Measurements from ENCODE around the gene DPP3.
A peak's percentile ranks its signal among the peaks of the same experiment; 100 is the strongest.
"Not testable (repeated sequence)": the region's sequence is repeated elsewhere in the genome, so short reads cannot be mapped to it uniquely, and the experiment has no call there.

DPP3 gene, protein sequence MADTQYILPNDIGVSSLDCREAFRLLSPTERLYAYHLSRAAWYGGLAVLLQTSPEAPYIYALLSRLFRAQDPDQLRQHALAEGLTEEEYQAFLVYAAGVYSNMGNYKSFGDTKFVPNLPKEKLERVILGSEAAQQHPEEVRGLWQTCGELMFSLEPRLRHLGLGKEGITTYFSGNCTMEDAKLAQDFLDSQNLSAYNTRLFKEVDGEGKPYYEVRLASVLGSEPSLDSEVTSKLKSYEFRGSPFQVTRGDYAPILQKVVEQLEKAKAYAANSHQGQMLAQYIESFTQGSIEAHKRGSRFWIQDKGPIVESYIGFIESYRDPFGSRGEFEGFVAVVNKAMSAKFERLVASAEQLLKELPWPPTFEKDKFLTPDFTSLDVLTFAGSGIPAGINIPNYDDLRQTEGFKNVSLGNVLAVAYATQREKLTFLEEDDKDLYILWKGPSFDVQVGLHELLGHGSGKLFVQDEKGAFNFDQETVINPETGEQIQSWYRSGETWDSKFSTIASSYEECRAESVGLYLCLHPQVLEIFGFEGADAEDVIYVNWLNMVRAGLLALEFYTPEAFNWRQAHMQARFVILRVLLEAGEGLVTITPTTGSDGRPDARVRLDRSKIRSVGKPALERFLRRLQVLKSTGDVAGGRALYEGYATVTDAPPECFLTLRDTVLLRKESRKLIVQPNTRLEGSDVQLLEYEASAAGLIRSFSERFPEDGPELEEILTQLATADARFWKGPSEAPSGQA

DNA sequence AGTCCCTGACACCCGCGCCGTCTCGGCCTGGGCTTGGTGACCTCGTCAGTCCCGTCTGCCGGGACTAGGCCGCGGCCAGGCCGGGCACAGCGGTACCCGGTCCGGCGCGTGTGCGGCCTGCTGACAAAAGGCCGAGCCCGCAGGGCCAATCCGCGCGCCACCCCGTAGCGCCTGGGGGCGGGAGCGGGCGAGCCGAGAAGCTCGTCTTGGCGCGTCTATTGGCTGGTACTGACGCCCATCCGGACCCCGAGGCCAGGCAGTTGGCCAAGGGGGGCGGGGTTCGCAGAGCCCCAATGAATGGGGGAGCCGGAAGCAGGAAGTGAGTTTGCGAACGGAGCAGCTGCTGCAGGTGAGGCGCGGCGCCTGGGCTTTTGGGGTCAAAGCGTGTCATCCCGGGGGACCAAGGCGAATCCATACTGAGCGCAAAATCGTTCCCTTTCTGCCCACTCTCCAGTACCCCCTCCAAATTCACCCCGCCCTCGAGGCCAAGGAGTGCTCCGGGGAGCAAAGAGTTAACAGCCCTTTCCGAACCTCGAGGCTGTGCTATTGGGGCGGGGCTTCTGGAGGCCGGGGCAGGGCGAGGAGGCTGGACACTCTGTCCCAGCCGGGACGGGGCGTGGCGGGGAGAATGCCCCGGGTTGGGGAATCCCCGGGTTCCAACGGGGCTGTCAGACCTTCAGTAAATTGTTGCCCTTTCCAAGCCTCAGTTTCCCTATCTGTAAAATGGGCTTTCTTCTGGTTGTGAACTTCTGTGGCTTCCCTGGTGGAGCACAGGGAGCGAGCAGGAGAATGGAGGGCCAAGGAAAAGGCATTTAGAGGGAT lies at the start of gene DPP3:
DPP3 (plus strand) TSS at position 318 of the 822 bp plus-strand sequence. CDS start 1,767 bp downstream, outside the sequence.
- TF ChIP-seq, protein P1, sequence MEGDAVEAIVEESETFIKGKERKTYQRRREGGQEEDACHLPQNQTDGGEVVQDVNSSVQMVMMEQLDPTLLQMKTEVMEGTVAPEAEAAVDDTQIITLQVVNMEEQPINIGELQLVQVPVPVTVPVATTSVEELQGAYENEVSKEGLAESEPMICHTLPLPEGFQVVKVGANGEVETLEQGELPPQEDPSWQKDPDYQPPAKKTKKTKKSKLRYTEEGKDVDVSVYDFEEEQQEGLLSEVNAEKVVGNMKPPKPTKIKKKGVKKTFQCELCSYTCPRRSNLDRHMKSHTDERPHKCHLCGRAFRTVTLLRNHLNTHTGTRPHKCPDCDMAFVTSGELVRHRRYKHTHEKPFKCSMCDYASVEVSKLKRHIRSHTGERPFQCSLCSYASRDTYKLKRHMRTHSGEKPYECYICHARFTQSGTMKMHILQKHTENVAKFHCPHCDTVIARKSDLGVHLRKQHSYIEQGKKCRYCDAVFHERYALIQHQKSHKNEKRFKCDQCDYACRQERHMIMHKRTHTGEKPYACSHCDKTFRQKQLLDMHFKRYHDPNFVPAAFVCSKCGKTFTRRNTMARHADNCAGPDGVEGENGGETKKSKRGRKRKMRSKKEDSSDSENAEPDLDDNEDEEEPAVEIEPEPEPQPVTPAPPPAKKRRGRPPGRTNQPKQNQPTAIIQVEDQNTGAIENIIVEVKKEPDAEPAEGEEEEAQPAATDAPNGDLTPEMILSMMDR (IDR thresholded peaks at IDR 0.05; ENCODE audit: low read depth, low read length, missing control alignments): no peak
- peak; percentile 86 for DNase-seq (ENCODE audit: low read depth)
- peak within 1 kb of the TSS; percentile 87 for H3K4me3 ChIP-seq (ENCODE audit: low read depth, low read length)

DNA sequence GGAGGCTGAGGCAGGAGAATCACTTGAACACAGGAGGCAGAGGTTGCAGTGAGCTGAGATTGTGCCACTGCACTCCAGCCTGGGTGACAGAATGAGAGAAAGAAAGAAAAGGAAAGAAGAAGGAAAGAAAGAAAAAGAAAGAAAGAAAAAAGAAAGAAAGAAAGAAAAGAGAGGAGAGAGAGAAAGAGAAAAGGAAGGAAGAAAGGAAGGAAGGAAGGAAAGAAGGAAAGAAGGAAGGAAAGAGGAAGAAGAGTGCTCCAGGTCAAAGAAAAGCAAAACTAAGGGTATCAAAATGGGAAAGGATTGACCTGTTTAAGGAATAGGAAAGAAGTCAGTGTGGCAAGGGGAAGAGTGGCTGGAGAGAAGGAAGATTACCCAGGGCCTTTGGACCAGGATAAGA lies 48.9 kb upstream of the DPP3 start:
- DNase-seq (ENCODE audit: low read depth); H3K4me3 ChIP-seq (ENCODE audit: low read depth, low read length): not testable (repeated sequence)

GRCh38 chr11:66431871-66432329 lies 48.3 kb upstream of the DPP3 start:
- DNase-seq (ENCODE audit: low read depth): not testable (repeated sequence)

GRCh38 chr11:66432597-66432996 lies 47.6 kb upstream of the DPP3 start:
- DNase-seq (ENCODE audit: low read depth): no peak
- H3K4me3 ChIP-seq (ENCODE audit: low read depth, low read length): no peak overlapping the region
- TF ChIP-seq, protein P1 (IDR thresholded peaks at IDR 0.05; ENCODE audit: low read depth, low read length, missing control alignments): no peak

More at GRCh38 chr11:66431871-66432329, 48.3 kb upstream of the DPP3 start:
- H3K4me3 ChIP-seq (ENCODE audit: low read depth, low read length): not testable (repeated sequence)

GRCh38 chr11:66437979-66438503 lies 42.2 kb upstream of the DPP3 start:
- H3K4me3 ChIP-seq (ENCODE audit: low read depth, low read length): peak overlapping the region; percentile 75
- TF ChIP-seq, protein P1 (IDR thresholded peaks at IDR 0.05; ENCODE audit: low read depth, low read length, missing control alignments): no peak
- DNase-seq (ENCODE audit: low read depth): no peak

DNA sequence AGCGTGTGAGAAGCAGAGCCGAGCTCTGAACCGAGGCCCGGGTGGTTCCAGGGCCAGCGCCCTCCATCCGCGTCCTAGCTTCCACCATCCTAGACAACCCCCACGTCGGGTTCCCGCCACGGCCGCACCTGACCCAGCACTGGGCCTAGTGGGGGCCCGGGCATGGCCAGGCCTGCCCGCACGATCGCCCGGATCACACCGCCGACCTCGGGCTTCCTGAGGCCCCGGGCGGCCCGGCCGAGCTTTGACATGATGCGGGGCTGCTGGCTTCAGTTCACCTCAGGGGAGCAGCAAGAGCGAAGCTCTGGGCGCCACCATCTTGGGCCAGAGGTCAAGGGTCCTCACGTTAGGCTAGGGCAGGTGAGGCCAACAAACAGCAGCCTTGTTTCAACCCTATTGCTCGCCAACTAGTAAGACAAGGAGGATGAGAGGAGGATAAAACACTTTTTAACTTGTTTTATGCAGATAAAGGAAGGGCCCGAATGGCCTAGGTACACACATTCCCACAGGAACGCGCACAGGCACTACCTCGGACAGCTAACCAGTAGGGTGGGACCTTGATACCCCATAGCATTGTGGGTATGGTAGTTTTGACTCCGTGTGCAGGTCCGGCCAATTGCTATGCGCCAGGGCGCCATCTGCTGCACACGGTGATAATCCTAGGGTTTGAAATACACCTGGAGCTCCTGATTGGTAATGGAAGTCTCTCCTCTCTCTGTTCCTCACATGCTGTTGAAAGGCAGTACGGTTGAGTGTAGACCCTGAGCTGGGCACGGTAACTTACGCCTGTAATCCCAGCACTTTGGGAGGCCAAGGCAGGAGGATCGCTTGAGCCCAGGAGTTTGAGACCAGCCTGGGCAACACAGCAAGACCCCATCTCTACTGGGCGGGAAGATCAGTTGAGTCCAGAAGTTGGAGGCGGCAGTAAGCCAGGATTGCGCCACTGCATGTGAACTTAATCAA lies 41.4 kb upstream of the DPP3 start, which contains the start of gene MRPL11:
MRPL11 (minus strand) TSS at position 345 of the 963 bp plus-strand sequence; CDS start at position 251, 94 bp downstream.
- DNase-seq (ENCODE audit: low read depth): peak; percentile 87
- TF ChIP-seq, protein P1 (IDR thresholded peaks at IDR 0.05; ENCODE audit: low read depth, low read length, missing control alignments): peak; percentile 78
- peak within 1 kb of the TSS; percentile 75 for H3K4me3 ChIP-seq (ENCODE audit: low read depth, low read length)

DNA sequence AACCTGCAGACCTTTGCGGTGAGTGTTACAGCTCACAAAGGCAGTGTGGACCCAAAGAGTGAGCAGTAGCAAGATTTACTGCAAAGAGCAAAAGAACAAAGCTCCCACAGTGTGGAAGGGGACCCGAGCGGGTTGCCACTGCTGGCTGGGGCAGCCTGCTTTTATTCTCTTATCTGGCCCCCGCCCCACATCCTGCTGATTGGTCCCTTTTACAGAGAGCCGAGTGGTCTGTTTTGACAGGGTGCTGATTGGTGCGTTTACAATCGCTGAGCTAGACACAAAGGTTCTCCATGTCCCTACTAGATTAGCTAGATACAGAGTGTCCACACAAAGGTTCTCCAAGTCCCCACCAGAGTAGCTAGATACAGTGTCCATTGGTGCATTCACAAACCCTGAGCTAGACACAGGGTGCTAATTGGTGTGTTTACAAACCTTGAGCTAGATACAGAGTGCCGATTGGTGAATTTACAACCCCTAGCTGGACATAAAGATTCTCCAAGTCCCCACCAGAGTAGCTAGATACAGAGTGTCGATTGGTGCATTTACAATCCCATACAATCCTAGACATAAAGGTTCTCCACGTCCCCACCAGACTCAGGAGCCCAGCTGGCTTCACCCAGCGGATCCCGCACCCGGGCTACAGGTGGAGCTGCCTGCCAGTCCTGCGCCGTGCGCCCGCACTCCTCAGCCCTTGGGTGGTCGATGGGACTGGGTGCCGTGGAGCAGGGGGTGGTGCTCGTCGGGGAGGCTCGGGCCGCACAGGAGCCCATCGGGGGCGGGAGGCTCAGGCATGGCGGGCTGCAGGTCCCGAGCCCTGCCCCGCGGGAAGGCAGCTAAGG lies 39.9 kb upstream of the DPP3 start:
- not testable (repeated sequence) for DNase-seq (ENCODE audit: low read depth); H3K4me3 ChIP-seq (ENCODE audit: low read depth, low read length)

GRCh38 chr11:66440940-66441282 lies 39.3 kb upstream of the DPP3 start:
- not testable (repeated sequence) for DNase-seq (ENCODE audit: low read depth); H3K4me3 ChIP-seq (ENCODE audit: low read depth, low read length)
